ENCODE data around the gene MDM2.

GRCh38 chr12:68877583-68877982 lies 69.6 kb downstream of the MDM2 start:
- no peak for TF ChIP-seq CTCF (IDR thresholded peaks at IDR 0.05)
- TF ChIP-seq EZH2 (IDR thresholded peaks at IDR 0.05; ENCODE audit: borderline replicate concordance, insufficient read depth, low read depth, low read length, poor library complexity, severe bottlenecking), result no peak
